Caco-2 (cell line): ENCODE measurements around the gene ANKRA2. TPM values are rescaled to one million over a fixed set of nuclear protein-coding genes. Genes with fewer than 3 reads are reported as not detected.

Experiments
- BruUV-seq: library from RNA; stranded (reverse); fragments of 400-500 nt; replicated peaks from 2 replicates; lab custom pipeline; 2021; lab: Mats Ljungman, UMichigan
- CTCF ChIA-PET: fragments of 300-600 bp; sonication (Branson Sonifier 250); formaldehyde crosslinking; loops from one replicate; lab custom pipeline; 2022; ENCODE audit warnings: antibody characterized with exemption; lab: Charles Lee
- POLR2A ChIA-PET: fragments of 300-600 bp; sonication (Branson Sonifier 250); formaldehyde crosslinking; loops from one replicate; lab custom pipeline; 2022; ENCODE audit warnings: antibody characterized with exemption; lab: Charles Lee
- DNase-seq, 2 experiments: peaks; one replicate each; pipeline versions ENCODE4 v3.0.0 to v3.0.0-alpha.2; 2020 to 2022
- H3K27me3 ChIP-seq: replicated peaks from 2 replicates; pipeline ENCODE4 v1.6.0; 2011; ENCODE audit warnings: low read length; ENCODE audit not compliant: control insufficient read depth, insufficient read depth
- H3K36me3 ChIP-seq: 2 replicates; pipeline ENCODE4 v1.5.1; 2011; ENCODE audit warnings: low read length; ENCODE audit not compliant: control insufficient read depth, insufficient read depth
- H3K4me1 ChIP-seq: fragments of 250-450 bp; sonication (Bioruptor Pico); 2 replicates; pipeline ENCODE4 v1.5.1; 2020; ENCODE audit warnings: mild to moderate bottlenecking
- H3K4me3 ChIP-seq: 2 replicates; pipeline ENCODE4 v1.5.1; 2011; ENCODE audit warnings: low read depth, mild to moderate bottlenecking, control low read depth, low read length
- H3K9me3 ChIP-seq: fragments of 250-450 bp; sonication (Bioruptor Pico); 2 replicates; pipeline ENCODE4 v1.5.1; 2020; ENCODE audit warnings: mild to moderate bottlenecking, moderate library complexity
- H3K27ac Mint-ChIP-seq: one replicate; pipeline ENCODE4 v1.8.0; 2022; ENCODE audit warnings: mixed read lengths; ENCODE audit not compliant: unreplicated experiment
- H3K27me3 Mint-ChIP-seq: one replicate; pipeline ENCODE4 v1.8.0; 2022; ENCODE audit warnings: mixed read lengths; ENCODE audit not compliant: insufficient read depth, unreplicated experiment
- H3K36me3 Mint-ChIP-seq: one replicate; pipeline ENCODE4 v1.8.0; 2022; ENCODE audit warnings: mild to moderate bottlenecking, mixed read lengths; ENCODE audit not compliant: insufficient read depth, unreplicated experiment
- H3K4me1 Mint-ChIP-seq: one replicate; pipeline ENCODE4 v1.8.0; 2022; ENCODE audit warnings: low read depth, mixed read lengths; ENCODE audit not compliant: unreplicated experiment
- H3K4me3 Mint-ChIP-seq: one replicate; pipeline ENCODE4 v1.8.0; 2022; ENCODE audit warnings: mild to moderate bottlenecking, moderate library complexity, mixed read lengths; ENCODE audit not compliant: unreplicated experiment
- H3K9me3 Mint-ChIP-seq: one replicate; pipeline ENCODE4 v1.8.0; 2022; ENCODE audit warnings: mixed read lengths; ENCODE audit not compliant: unreplicated experiment
- CTCF ChIP-seq, 2 experiments: fragments of 200-600 bp in 1 of 2; IDR thresholded peaks; 1 replicate in 1 of 2; 2 replicates in 1 of 2; pipeline versions ENCODE4 v1.5.1 to v1.8.0; 2011 to 2022; ENCODE audit warnings: antibody characterized with exemption in 1 of 2, control low read depth in 1 of 2, inconsistent platforms in 1 of 2, low read depth in 1 of 2, low read length in 1 of 2, mild to moderate bottlenecking in 1 of 2, moderate library complexity in 1 of 2; ENCODE audit not compliant: insufficient read depth in 1 of 2, severe bottlenecking in 1 of 2, unreplicated experiment in 1 of 2
- intact Hi-C: fragments of 100-400 bp; cut with micrococcal nuclease; formaldehyde crosslinking; loops from one replicate; pipeline ENCODE4 v1.10.0; 2022; ENCODE audit not compliant: unreplicated experiment
- total RNA-seq: library from RNA; stranded (reverse); gene quantifications from 2 replicates; pipeline ENCODE4 v1.2.3, GENCODE V29; 2022

The ANKRA2 gene
- total RNA-seq, 1 experiment from 2014 or later = 10.2 TPM

GRCh38 chr5:73534011-73534644 lies 31.3 kb downstream of the ANKRA2 start:
- TF ChIP-seq CTCF (IDR thresholded peaks at IDR 0.05; ENCODE audit: insufficient read depth in 1 of 2, low read depth in 1 of 2, low read length in 1 of 2, severe bottlenecking in 1 of 2, unreplicated experiment in 1 of 2) = no peak
- intact Hi-C loops = no loop called here
- POLR2A ChIA-PET = no interaction called here

GRCh38 chr5:73532195-73532594 lies 33.2 kb downstream of the ANKRA2 start:
- ChIA-PET CTCF (no interaction called here), POLR2A (no interaction called here)
- Histone ChIP-seq H3K4me1 (no peaks in the 10 kb centered on the region), H3K36me3 (no peaks in the 10 kb centered on the region), H3K4me3 (no peak overlapping the region), H3K9me3 (no peaks in the 10 kb centered on the region), H3K27me3 (no peaks in the 10 kb centered on the region)
- Mint-ChIP-seq H3K36me3 (no peaks in the 10 kb centered on the region), H3K9me3 (peaks cover 27% of the 10 kb centered on the region), H3K27me3 (peaks cover 10% of the 10 kb centered on the region), H3K27ac (no peak overlapping the region), H3K4me1 (no peaks in the 10 kb centered on the region), H3K4me3 (no peak overlapping the region)
- TF ChIP-seq CTCF (IDR thresholded peaks at IDR 0.05; ENCODE audit: insufficient read depth in 1 of 2, low read depth in 1 of 2, low read length in 1 of 2, severe bottlenecking in 1 of 2, unreplicated experiment in 1 of 2) = no peak
- no TSS peak for BruUV-seq
- no peak for DNase-seq
- intact Hi-C loops = no loop called here

More at GRCh38 chr5:73534011-73534644, 31.3 kb downstream of the ANKRA2 start:
- no TSS peak for BruUV-seq
- DNase-seq = no peak
- no peaks in the 10 kb centered on the region for H3K4me1 Mint-ChIP-seq
- Histone ChIP-seq H3K4me3 (no peak overlapping the region), H3K9me3 (no peaks in the 10 kb centered on the region), H3K4me1 (no peaks in the 10 kb centered on the region), H3K27me3 (no peaks in the 10 kb centered on the region), H3K36me3 (no peaks in the 10 kb centered on the region)
- H3K4me3 Mint-ChIP-seq = no peak overlapping the region
- no peak overlapping the region for H3K27ac Mint-ChIP-seq
- no peaks in the 10 kb centered on the region for H3K36me3 Mint-ChIP-seq
- H3K9me3 Mint-ChIP-seq = peaks cover 27% of the 10 kb centered on the region
- CTCF ChIA-PET = no interaction called here
- H3K27me3 Mint-ChIP-seq = no peaks in the 10 kb centered on the region

DNA sequence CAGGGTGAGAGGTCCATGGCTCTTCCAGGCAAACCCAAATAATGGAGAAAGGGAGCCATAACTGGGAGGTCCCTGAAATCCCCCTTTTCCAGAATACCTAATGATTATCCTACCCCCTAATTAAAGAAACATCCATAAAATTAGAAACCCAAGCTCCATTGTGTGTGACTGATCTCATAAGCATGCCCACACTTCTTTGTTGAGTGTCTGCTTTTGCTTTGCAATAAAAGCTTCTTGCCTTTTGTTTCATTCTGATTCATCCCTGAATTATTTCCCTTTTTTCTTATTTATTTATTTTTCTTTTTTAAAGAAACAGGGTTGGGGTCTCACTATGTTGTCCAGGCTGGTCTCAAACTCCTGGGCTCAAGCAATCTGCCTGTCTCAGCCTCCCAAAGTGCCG lies 34.1 kb downstream of the ANKRA2 start:
- H3K36me3 Mint-ChIP-seq = no peaks in the 10 kb centered on the region
- BruUV-seq = no TSS peak
- H3K27me3 ChIP-seq = no peaks in the 10 kb centered on the region
- no peak overlapping the region for H3K4me3 ChIP-seq
- ChIA-PET CTCF (no interaction called here), POLR2A (no interaction called here)
- H3K4me1 ChIP-seq = no peaks in the 10 kb centered on the region
- TF ChIP-seq CTCF (IDR thresholded peaks at IDR 0.05; ENCODE audit: insufficient read depth in 1 of 2, low read depth in 1 of 2, low read length in 1 of 2, severe bottlenecking in 1 of 2, unreplicated experiment in 1 of 2) = no peak
- no peak for DNase-seq
- peaks cover 27% of the 10 kb centered on the region for H3K9me3 Mint-ChIP-seq
- H3K9me3 ChIP-seq = no peaks in the 10 kb centered on the region
- no peak overlapping the region for H3K4me3 Mint-ChIP-seq
- intact Hi-C loops = no loop called here
- H3K4me1 Mint-ChIP-seq = no peaks in the 10 kb centered on the region
- no peak overlapping the region for H3K27ac Mint-ChIP-seq
- H3K36me3 ChIP-seq = no peaks in the 10 kb centered on the region
- H3K27me3 Mint-ChIP-seq = peaks cover 10% of the 10 kb centered on the region
